Fibroblast of skin of back (primary cell): ENCODE data around the gene HCFC1R1.
A peak's percentile ranks its signal among the peaks of the same experiment; 100 is the strongest.

Experiments used
- DNase-seq: peaks from one replicate; pipeline ENCODE4 v3.0.0-alpha.2; 2013

The HCFC1R1 gene

DNA sequence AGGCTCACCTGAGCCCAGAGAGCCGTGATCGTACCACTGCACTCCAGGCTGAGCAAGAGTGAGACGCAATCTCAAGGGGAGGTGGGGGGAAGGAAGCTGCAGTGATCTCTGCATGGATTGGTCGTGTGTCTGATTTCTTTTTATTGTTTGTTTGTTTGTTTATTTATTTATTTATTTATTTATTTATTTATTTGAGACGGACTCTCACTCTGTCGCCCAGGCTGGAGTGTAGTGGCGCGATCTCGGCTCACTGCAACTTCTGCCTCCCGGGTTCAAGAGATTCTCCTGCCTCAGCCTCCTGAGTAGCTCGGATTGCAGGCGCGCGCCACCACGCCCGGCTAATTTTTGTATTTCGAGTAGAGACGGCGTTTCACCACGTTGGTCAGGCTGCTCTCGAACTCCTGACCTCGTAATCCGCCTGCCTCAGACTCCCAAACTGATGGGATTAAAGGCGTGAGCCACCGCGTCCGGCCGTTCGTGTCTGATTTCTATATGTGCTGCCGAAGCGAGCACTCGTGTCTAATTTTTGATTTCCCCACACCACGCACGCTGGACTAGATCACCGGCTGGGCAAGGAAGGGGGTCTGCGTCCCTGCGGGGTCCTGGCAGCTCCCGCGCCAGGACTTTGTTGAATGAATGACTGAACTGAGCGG, 4.0 kb downstream of the HCFC1R1 start:
- DNase-seq, result no peak

GRCh38 chr16:3017794-3018506, 5.8 kb downstream of the HCFC1R1 start, which contains the start of gene CLDN6:
Gene CLDN6 (minus strand): TSS chr16:3018183. CDS start chr16:3016021, 2,162 bp downstream.
- peak; percentile 23 for DNase-seq

- no peak for DNase-seq
These were observed 6.4 kb downstream of the HCFC1R1 start for GRCh38 chr16:3017344-3017743.

DNA sequence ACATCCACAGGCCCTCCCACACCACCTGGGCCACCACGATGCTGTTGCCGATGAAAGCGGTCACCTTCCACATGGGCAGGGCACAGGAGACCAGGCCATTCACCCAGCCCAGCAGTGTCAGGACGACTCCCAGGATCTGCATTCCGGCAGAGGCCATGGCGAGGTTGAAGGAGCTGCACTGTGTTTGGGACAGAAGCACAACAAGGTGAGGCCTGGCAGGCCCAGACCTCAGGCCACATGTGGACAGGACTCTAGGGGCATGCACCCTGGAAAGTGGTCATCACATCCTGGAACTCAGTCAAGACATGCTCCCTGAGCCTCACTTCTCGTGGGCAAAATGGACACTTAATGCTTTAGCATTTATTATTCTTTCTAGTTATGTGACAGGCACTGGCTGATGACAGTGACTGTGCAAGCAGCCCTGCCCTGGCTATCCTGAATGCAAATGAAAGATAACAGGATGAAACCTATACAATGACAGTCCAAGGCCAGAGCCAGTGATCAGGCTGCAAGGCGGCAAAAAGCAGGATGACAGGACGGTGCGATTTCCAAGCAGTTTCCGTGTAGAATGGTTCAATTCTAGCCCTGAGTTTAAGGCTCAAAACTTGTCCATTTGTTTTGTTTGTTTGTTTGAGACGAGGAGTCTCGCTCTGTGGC, 7.7 kb downstream of the HCFC1R1 start:
- no peak for DNase-seq

DNA sequence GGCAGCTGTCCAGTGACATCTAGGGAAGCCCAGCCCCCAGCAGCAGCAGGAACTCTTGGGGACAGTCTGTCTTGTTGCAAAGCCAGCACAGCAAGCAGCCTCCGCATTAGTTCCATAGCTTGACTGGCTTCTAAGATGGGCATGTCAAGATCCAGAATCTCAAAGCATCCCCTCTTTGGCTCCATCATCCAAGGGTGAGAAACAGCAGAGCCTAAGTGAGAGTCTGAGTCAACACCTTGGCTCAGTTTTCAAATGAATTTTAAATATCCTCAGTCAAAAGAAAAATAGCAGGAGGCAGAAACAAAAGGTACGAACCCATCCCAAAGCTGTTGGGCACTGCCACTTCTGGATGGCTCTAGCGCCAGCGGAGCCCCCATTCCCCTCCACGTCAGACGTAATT, 8.8 kb downstream of the HCFC1R1 start:
- DNase-seq, result no peak

DNA sequence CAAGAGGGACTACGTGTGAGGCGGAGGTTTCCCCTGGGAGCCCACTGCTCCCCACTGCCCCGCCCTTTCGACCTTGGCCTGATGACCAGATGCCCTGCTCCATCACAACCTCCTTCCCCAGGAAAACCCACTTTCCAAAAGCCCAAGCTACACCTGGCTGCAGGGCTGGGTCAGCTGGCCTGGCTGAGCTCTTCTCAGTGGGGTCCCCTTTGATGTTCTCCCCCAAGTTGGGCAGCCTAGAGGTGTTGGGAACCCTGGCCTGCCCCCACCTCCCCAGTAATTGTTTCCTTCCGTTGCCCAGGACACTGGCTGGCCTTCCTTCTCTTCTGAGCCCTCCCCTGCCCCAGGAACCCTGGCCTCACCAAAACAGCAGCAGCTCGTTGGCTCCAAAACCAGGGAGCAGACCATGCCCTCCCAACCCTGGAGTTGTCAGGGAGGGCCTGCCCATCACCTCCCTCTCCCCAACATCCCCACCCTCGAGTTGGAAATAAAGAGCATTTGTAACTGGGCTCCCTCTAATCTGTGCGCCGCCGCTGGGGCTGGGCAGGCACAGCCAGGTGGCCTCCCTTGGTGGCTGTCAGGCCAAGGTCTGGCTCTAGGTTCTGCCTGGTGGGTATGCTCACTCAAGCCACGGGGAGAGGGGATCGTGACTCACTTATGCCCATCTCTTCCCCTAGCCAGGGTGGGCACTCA, 9.6 kb downstream of the HCFC1R1 start:
- no peak for DNase-seq

- DNase-seq, result no peak
These were observed 10.2 kb downstream of the HCFC1R1 start for GRCh38 chr16:3013491-3013951.

- DNase-seq, result peak; percentile 31
These were observed 10.8 kb downstream of the HCFC1R1 start, which contains the start of gene CLDN9 for GRCh38 chr16:3012828-3013420. Gene CLDN9 (plus strand): TSS chr16:3012923. CDS start chr16:3013363, 440 bp downstream.

- DNase-seq, result no peak
These were observed 11.5 kb downstream of the HCFC1R1 start for GRCh38 chr16:3012246-3012645.

DNA sequence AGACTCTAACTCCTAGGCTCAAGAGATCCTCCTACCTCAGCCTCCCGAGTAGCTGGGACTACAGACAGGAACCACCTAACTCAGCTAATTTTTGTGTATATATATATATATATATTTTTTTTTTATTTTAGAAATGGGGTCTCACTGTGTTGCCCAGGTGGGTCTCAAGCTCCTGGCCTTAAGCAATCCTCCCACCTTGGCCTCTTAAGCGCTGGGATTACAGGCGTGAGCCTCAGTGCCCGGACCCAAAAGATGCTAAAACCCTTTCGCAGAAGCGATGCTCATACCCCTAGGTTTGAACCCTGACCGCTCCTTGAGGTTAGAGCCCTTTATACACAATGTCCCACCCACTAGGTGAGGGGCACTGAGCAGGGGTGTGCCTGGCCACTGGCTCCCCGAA, 13.2 kb downstream of the HCFC1R1 start:
- DNase-seq, result no peak

DNA sequence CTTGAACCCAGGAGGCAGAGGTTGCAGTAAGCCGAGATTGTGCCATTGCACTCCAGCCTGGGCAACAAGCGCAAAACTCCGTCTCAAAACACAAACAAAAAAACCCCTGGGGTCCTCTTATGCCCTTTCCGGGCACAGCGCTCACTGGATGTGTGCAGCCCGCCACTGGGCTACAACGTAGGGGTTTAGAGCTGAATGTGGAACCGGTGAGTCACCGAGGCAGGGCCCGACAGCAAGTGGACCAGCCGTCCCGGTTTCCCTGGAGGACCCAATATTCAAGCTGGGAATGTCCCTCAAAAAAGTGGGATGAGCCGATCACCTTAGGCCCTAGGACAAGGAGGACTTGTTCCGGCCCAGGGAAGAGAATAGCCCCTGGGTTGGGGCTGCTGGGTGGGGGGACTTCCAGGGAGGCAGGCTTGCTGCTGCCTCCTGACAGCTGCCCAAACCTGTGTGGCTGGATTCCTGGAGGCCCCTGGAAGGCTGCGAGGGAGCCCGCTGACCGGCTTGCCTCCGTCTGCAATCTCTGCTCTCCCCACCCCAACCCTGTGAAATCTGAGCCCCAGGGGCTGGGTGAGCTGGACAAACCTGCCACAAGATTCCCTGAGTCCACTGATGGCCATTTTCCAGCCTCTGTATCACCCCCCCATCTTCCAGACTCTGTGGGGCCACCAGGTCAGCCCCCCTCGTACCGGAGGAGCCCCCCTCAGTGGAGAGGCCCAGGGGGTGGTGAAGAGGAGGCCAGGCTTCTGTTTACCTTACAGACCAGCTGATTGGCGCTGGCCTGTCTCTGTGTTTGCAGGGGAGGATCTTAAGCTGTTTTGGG, 14.0 kb downstream of the HCFC1R1 start:
- DNase-seq, result no peak

DNA sequence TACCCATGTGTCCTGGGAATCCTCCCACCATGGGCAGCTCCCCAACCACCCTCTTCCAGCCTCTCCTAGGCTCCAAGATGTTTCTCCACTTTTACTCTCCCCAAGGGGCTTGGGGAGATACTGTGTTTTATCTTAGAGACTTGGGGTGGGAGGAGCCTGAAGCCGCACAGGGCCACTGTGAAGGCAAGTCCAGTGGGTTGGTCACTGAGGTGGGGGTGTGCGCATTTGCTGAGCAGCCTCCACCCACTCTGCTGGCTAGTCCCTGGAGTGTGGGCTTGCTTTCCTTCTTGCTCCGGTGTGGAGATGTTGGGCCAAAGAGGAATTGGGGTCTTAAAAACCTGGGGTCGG, 15.1 kb downstream of the HCFC1R1 start:
- DNase-seq, result no peak

- no peak for DNase-seq
These were observed 15.6 kb downstream of the HCFC1R1 start for GRCh38 chr16:3007957-3008689.

DNA sequence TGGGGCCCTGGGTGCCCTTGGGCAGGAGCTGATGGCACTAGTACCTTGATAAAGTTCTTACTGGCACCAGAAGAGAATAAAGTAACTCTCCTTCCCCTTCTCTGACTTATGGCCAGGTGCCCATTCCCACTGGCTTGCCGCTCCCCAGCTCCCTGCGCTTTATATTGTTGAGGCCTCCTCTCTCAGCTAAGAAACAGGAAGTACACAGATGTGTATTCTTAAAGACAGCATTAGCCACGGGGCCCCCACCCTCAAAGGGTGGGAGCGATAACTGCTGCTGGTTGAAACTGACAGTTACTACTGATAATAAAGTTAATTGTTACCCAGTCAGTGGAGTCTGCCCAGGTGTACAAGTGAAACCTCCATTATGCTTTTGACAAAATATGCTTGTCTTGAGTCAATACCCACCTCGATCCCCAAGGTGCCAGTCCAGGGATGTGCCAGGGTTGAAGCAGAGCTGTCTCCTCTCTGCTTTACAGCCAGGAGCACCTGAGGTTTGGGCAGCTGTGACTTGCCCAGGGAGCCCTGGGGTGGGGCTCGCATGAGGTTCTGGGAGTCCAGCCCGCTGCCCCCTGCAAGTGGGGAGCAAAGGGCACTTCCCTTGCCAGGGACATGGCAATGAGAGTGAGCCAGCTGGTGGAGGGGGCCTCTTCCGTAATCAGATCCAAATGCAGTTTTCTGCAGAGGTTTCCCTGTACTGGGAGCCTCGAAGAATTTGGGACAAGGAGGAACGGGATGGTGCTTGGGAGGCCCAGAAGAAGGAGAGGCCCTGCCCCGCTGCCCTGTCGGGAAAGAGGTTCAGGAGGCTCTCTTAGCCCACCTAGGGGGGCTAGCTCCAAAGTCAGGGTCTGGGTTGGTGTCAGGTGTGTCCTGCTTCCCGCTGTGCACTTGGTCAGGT, 16.4 kb downstream of the HCFC1R1 start:
- no peak for DNase-seq

GRCh38 chr16:3004781-3005284, 18.9 kb downstream of the HCFC1R1 start:
- DNase-seq, result no peak

GRCh38 chr16:3004319-3004718, 19.4 kb downstream of the HCFC1R1 start:
- DNase-seq, result no peak

DNA sequence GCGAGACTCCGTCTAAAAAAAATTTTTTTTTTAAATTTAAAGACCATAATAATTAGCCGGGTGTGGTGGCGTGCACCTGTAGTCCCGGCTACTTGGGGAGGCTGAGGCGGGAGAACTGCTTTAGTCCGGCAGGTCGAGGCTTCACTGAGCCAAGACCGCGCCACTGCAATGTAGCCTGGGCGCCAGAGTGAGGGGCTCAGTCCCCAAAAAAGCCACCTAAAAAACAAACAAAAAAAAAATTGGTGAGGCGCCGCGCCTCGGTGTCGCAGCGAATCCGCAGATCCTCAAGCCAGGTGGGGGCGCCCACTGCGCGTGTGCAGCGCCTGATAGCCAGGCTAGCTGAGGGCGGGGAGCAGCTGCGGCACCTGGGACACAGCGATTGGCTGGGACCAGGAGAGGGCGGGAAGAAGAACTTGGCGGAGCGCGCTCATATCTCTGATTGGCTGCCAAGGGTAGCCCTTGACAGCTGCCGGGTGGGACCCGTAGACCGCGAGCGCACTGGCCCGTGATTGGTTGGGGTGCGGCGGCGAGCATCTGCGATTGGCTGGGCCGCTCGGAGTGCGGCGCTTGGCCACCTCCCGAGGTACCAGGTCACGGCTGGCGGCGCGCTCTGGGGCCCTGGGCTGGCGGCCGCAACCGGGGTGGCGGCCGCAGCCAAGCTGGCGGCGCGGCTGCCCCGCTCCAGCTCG, 20.0 kb downstream of the HCFC1R1 start:
- peak; percentile 97 for DNase-seq

- DNase-seq, result no peak
These were observed 22.4 kb downstream of the HCFC1R1 start for GRCh38 chr16:3001316-3001715.

DNA sequence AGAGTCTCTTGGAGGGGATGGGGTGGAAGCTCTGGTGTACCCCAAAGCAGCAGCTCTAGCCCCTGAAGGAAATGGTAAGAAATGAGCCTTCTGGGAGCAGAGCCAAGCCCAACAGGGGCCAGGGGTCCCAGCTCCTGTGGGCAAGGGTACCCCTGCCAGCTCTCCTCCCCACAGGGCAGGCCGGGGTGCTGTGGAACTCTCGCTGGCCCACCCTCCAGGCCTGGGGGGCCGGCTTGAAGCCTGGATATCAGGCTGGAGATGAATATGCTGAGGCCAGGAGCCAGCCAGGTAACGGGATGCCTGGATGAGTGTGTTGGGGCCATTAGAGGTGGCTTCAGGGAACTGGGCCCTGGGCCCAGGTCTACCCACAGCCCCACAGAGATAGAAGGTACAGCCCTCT, 23.2 kb downstream of the HCFC1R1 start:
- no peak for DNase-seq
